GM19099 (cell line): Measurements from ENCODE around the gene ZNF296.

Experiments
- POLR2A ChIP-seq: IDR thresholded peaks from 3 replicates; pipeline ENCODE4 v1.6.1; 2011; ENCODE audit warnings: low read depth; ENCODE audit not compliant: insufficient read length; ENCODE audit errors: extremely low read depth

ZNF296 gene

GRCh38 chr19:45095496-45096413 is 19.5 kb upstream of the ZNF296 start:
- TF ChIP-seq POLR2A = no peak

GRCh38 chr19:45094707-45095106 is 18.4 kb upstream of the ZNF296 start:
- no peak for TF ChIP-seq POLR2A

DNA sequence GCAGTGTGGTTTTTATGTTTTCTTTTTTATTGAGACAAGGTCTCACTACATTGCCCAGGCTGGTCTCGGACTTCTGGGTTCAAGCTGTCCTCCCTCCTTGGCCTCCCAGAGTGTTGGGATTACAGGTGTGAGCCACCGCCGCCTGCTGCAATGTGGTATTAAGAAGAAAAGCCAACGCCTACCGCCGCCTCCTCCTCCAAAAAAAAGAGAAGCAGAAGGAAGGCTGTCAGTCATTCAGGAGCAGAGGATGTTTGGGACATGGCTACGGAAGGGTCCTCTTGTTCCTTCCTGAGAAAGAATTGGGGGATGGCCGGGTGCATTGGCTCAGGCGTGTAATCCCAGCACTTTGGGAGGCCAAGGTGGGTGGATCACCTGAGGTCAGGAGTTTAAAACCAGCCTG is 17.9 kb upstream of the ZNF296 start:
- TF ChIP-seq POLR2A = no peak

DNA sequence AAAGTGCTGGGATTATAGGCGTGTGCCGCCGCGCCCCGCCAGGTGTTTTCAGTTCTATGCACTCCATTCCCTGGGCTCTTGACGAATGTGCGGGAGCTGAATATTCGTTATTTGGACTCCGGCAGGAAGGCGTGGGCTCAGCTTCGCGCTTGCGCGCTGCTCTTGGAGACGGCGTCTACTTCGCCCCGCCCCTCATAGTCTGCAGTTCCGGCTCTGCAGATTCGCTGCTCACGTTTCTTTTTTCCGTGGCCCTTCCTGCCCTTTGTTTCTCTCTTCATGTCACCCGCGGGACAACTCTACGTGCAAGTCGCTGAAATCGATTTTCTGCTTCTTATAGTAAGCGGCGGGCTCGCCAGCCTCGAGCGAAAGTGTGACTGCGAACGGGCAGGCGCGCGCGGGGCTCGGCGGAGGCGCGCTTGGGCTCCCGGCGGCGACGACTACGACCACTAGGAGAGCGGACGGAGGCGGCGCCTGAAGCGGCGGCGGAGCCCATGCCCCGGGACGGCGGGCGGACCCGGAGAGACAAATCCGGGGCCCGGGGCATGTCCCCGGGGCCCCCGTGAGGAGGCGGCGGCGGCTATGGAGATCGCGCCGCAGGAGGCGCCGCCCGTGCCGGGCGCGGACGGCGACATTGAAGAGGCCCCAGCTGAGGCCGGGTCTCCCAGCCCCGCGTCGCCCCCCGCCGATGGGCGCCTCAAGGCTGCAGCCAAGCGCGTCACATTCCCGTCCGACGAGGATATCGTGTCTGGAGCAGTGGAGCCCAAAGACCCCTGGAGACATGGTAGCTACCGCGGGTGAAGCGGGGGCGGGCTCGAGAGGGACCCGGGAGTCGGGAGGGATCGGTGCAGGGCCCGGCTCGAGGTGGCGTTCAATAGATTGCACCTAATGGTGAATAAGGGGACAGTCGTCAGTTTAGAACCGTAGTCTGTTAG is 16.7 kb upstream of the ZNF296 start, which contains the start of gene PPP1R37:
Gene PPP1R37, plus strand, starts transcription at position 433 of the 932 bp plus-strand sequence. Its CDS starts 147 bp downstream, at position 580.
- TF ChIP-seq POLR2A = peak; percentile 56

- peak; percentile 67 for TF ChIP-seq POLR2A
Measured at GRCh38 chr19:45091031-45091923, 15.0 kb upstream of the ZNF296 start.

DNA sequence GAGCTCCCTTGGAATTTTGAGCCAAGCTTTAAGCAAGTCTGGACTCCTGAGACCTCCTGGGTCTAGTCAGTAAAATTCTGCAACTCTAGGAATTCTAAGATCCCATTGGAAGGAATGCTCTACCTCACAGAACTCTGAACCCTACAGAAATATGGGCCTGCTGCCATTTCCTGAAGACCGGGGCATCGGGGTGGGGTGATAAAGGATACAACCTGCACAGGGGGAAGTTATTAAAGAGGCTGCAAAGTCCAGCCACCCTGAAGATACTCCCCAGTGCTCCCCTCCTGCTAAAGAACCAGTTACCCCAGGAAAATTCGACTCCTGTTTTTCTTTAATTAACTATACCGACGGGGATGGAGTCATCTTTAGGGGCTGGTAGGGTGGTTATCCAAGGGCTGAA is 14.3 kb upstream of the ZNF296 start:
- no peak for TF ChIP-seq POLR2A

- no peak for TF ChIP-seq POLR2A
Measured at GRCh38 chr19:45090034-45090433, 13.8 kb upstream of the ZNF296 start.

DNA sequence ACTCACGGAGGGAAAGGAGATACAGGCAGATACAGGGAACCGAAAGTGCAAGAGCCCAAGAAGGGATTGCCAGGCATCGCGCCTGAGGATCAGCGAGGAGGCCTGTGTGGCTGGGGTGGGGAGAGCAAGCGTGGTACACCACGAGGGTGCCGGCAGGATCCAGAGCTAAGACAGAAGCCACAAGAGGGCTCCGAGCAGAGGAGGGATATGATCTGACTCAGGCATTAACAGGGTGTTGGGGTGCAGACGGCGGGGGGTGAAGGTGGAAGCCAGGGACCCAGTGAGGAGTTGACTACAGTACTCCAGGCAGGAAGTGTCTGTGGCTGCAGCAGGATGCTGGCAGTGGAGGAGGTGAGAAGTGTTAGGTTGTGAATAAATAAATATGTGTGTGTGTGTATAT is 11.3 kb upstream of the ZNF296 start:
- no peak for TF ChIP-seq POLR2A

- TF ChIP-seq POLR2A = no peak
Measured at GRCh38 chr19:45086480-45086879, 10.2 kb upstream of the ZNF296 start.

- no peak for TF ChIP-seq POLR2A
Measured at GRCh38 chr19:45082170-45082569, 5.9 kb upstream of the ZNF296 start.

DNA sequence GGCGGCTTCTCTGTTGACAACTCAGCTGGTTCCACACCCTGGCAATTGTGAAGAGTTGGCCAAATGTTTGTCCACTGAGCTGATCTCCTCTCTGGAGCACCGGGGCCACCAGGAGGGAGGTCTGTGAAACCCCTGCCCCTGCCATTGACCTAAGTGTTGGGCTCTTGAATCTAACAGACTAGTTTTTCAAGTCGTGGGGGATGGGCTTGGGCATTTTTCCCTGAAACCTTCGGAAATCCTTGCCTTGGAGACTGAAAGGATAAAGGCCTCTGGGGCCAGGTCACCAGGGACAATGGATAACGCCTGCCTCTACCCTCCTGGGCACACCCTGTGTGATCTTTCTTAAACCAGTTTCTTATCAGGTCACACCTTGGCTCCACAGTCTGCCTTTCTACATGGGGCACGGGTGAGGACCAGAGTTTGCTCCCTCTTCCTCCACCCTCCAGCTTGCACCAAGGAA is 3.7 kb upstream of the ZNF296 start:
- TF ChIP-seq POLR2A = no peak

DNA sequence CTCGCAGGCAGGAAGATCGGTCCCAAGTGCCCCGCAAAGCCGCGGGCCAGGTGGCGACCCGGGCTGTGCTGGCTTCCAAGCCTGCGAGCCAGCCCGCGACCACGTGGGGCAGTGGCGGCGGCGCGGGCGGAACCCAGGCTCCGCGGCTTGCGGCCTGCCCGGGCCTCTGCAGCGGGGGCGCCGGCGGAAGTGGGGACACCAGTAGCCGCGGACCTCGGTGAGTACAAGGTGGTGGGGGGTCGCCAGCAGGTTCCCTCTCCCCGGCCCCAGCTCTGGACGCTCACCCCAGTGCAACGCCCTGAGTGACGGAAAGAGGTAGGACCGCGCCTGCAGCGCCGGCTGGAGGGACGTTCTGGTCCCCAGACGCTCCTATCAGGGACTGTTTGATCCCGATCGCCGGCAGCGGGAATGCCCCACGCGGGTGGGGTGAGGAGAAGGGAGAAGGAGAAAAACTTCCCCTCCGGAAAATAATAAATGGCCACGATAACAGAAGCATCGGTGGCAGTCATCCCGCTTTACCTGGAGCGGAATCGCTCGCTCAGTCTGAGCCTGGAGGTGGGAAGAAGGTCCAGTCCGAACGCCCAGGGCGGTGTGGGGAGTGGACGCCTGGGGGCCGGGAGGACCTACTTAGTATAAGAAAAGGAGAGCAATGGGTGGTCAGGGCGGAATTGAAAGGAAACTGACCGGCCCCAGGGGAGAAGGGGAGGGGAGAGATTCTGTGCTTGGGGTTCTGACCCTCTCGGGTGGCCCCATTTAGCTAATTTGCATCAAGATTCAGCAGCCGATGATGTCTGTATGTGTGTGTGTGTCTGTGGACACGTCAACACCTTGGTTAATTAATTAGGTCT is 3.0 kb upstream of the ZNF296 start, which contains the start of gene GEMIN7:
Gene GEMIN7, plus strand, starts transcription at position 198 of the 848 bp plus-strand sequence. CDS start 10,855 bp downstream, outside the sequence.
- TF ChIP-seq POLR2A = peak; percentile 71

DNA sequence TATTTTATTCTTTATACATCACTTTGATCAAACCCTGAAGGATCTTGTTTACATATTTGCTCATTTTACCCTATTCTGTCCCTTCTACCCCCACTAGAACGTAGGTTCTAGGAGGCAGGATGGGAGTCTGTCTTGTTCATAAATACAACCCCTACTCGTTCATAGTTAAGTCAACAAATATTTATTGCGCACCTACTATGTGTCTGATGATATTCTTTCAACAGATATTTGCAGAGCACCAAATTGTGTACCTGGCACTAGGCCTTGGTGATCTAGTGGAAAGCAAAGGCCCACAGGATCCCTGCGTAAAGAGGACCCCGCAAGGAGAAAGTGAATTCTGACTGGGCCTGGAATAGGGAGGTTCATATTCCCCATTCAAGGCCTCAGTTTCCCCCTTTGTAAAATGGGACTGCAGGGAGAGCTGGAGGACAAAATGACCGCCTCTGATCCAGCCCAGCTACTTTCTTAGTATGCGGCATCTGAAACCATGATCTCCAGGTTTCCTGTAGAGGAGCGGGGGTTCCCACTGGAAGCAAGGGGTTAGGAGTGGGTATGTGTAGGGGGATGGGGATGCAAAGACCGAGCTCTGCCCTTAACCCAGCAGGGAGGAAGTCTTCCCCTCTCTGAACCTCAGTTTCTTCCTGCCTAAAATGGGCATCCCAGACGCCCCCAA is 2.2 kb upstream of the ZNF296 start:
- TF ChIP-seq POLR2A = no peak
